Measurements from ENCODE around the gene BRI3. TPM values are rescaled to one million over a fixed set of nuclear protein-coding genes. Genes with fewer than 3 reads are reported as not detected.

The BRI3 gene
- total and polyA plus RNA-seq, 2 of the 13 experiments (the other 11 are each of a cell fraction or from before 2014, with no cell fraction given), result 54.0 to 103 TPM

GRCh38 chr7:98251601-98252424, 29.7 kb upstream of the BRI3 start, which contains the start of gene TECPR1 (continued):
- TF ChIP-seq ZNF552 (CRISPR knock-in tag; IDR thresholded peaks at IDR 0.05; ENCODE audit: borderline replicate concordance) (peak; percentile 35; the same call in 1 of the 2 replicates), SP2 (CRISPR knock-in tag; IDR thresholded peaks at IDR 0.05) (peak; percentile 99), TFDP1 (CRISPR knock-in tag; IDR thresholded peaks at IDR 0.05; ENCODE audit: borderline replicate concordance) (peak; percentile 71), ZNF281 (CRISPR knock-in tag; IDR thresholded peaks at IDR 0.05; ENCODE audit: borderline replicate concordance) (no peak; the same call in 1 of the 2 replicates), RBFOX2 (IDR thresholded peaks at IDR 0.05; ENCODE audit: low read depth, low read length) (peak; percentile 94), ZBTB14 (CRISPR knock-in tag; IDR thresholded peaks at IDR 0.05) (0 out of 2 replicates have a peak, but pooled peaks have one; percentile 31), ZNF850 (CRISPR knock-in tag; conservative IDR thresholded peaks at IDR 0.05) (no peak), ZNF775 (CRISPR knock-in tag; IDR thresholded peaks at IDR 0.05; ENCODE audit: borderline replicate concordance) (no peak), BORCS8-MEF2B (CRISPR knock-in tag; IDR thresholded peaks at IDR 0.05) (0 out of 2 replicates have a peak, but pooled peaks have one; percentile 78), MATR3 (CRISPR knock-in tag; IDR thresholded peaks at IDR 0.05) (no peak), PCBP1 (IDR thresholded peaks at IDR 0.05; ENCODE audit: borderline replicate concordance, low read depth, low read length) (no peak), SIX1 (CRISPR knock-in tag; IDR thresholded peaks at IDR 0.05; ENCODE audit: borderline replicate concordance) (no peak), ZNF703 (CRISPR knock-in tag; IDR thresholded peaks at IDR 0.05; ENCODE audit: borderline replicate concordance) (no peak), GMEB2 (CRISPR knock-in tag; IDR thresholded peaks at IDR 0.05; ENCODE audit: low read depth) (peak; percentile 36; the same call in 1 of the 2 replicates), ZNF572 (CRISPR knock-in tag; IDR thresholded peaks at IDR 0.05) (no peak), ZNF761 (CRISPR knock-in tag; conservative IDR thresholded peaks at IDR 0.05) (peak; percentile 54; the same call in 1 of the 2 replicates), THAP7 (CRISPR knock-in tag; IDR thresholded peaks at IDR 0.05) (0 out of 2 replicates have a peak, but pooled peaks have one; percentile 62), ZNF570 (CRISPR knock-in tag; IDR thresholded peaks at IDR 0.05; ENCODE audit: borderline replicate concordance) (no peak), AGO2 (optimal IDR thresholded peaks at IDR 0.05; ENCODE audit: low read depth, low read length) (peak; percentile 7), THAP8 (CRISPR knock-in tag; IDR thresholded peaks at IDR 0.05; ENCODE audit: borderline replicate concordance) (no peak; the same call in 1 of the 2 replicates)
